Measurements from ENCODE around the gene DNAH7.

The DNAH7 gene

DNA sequence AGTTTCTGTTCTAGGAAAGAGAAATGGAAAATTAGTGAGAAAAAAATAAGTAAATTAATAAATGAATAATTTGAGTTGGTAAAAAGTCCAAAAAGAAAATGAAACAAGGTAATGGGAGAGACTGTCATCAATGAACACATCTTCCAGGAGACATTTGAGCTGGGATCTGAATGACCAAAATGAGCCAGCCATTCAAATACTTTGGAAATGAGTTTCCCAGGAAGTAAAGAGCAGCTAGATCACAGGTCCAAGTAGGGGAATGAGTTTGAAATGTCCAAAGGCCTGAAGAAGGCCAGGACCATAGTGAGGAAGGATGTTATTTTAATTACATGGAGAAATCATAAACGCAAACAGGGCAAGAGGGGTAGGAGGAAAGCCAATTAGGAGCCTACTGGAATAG is 6.6 kb upstream of the DNAH7 start:
- FAIRE-seq (peak; percentile 17), DNase-seq (ENCODE audit: insufficient read length) (no peak)
- no peak for TF ChIP-seq POLR2AphosphoS5 (IDR thresholded peaks at IDR 0.05; ENCODE audit: low read depth, low read length)

GRCh38 chr2:196074631-196075030 is 6.0 kb upstream of the DNAH7 start:
- FAIRE-seq (no peak), DNase-seq (ENCODE audit: insufficient read length) (no peak)
- TF ChIP-seq TAF1 (IDR thresholded peaks at IDR 0.05; ENCODE audit: borderline replicate concordance, low read depth, low read length) (no peak), POLR2A (IDR thresholded peaks at IDR 0.05; ENCODE audit: low read depth, low read length) (no peak), POLR2AphosphoS5 (IDR thresholded peaks at IDR 0.05; ENCODE audit: low read depth, low read length) (no peak)

DNA sequence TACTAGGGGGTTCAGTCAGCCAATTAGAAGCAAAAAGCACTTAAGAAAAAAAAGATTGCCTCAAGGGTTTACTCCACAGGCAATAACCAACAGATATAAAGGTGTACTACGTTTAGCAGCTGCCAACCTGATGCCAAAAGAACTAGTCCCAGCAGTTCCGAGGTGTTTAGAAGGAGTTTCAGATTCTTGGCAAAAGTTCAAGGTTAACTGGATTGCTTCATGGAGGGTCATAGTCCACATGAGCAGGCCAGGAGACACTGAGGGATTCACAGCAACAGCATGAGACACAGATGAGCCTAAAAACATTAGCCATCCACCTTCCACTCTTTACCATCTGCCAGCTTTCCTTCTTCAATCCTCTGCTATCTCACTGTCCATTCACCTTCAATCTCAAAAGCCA is 4.9 kb upstream of the DNAH7 start:
- FAIRE-seq = no peak
- no peak for DNase-seq (ENCODE audit: insufficient read length)
- no peak for TF ChIP-seq POLR2A (IDR thresholded peaks at IDR 0.05; ENCODE audit: low read depth, low read length)
- no peak for TF ChIP-seq POLR2AphosphoS5 (IDR thresholded peaks at IDR 0.05; ENCODE audit: low read depth, low read length)
- no peak for TF ChIP-seq TAF1 (IDR thresholded peaks at IDR 0.05; ENCODE audit: borderline replicate concordance, low read depth, low read length)

GRCh38 chr2:196067088-196067382 is 1.6 kb downstream of the DNAH7 start:
- FAIRE-seq = no peak
- no peak for DNase-seq (ENCODE audit: insufficient read length)
- TF ChIP-seq POLR2A (IDR thresholded peaks at IDR 0.05; ENCODE audit: low read depth, low read length) (no peak), TAF1 (IDR thresholded peaks at IDR 0.05; ENCODE audit: borderline replicate concordance, low read depth, low read length) (no peak)

DNA sequence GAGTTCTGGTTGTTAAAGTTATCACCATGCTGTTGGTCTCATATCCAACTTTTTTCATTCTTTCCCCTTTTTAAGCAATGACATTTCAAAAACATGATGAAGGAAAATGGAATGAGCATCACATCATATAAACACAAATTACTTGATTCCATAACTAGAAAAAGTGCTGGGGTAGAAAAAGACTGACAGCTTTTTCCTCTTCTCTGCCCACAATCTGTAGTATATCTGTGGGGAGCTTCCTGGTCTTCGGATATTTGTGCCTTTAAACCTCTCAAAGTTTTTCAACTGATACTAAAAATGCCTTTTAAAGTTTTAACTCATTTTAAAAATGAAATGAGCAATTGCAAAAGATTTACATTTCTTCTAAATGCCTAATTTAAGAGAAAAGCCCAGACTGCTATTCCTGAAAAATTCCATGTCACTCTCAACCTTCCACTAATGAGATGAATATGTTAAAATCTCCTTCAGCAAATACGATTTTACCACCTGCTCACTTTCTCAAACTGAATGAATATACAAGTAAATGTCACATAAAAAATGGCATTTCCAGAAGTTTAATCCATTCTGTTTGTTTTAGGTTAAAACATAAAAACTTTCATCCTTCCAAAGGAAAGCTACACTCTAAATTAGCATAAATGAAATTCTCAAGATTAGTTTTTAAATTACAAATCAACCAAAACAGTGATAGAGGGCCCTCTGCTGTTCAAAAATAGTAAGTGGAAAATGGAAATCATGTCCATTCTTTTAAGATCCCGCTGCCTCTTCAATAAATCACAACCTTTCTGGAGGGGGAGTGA is 2.1 kb downstream of the DNAH7 start:
- FAIRE-seq (peak; percentile 80), DNase-seq (ENCODE audit: insufficient read length) (peak; percentile 4)
- TF ChIP-seq TAF1 (IDR thresholded peaks at IDR 0.05; ENCODE audit: borderline replicate concordance, low read depth, low read length) (no peak), POLR2A (IDR thresholded peaks at IDR 0.05; ENCODE audit: low read depth, low read length) (no peak), POLR2AphosphoS5 (IDR thresholded peaks at IDR 0.05; ENCODE audit: low read depth, low read length) (no peak)

DNA sequence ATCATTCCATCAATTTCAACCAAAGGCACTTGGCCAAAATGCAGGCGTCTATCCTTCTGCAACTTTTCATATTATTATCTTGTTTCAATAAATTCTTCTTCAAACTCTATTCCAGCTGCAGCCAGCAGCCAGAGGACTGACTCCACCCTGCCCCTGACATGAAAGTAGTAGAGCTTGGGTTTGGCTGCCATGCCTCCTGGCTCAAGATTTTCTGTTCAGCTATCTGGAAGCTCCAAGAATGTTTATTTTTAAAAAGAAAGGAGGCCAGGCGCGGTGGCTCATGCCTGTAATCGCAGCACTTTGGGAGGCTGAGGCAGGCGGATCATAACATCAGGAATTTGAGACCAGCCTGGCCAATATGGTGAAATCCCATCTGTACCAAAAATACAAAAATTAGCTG is 4.9 kb downstream of the DNAH7 start:
- FAIRE-seq (no peak), DNase-seq (ENCODE audit: insufficient read length) (no peak)
- TF ChIP-seq POLR2AphosphoS5 (IDR thresholded peaks at IDR 0.05; ENCODE audit: low read depth, low read length) (no peak), TAF1 (IDR thresholded peaks at IDR 0.05; ENCODE audit: borderline replicate concordance, low read depth, low read length) (no peak), POLR2A (IDR thresholded peaks at IDR 0.05; ENCODE audit: low read depth, low read length) (no peak)

DNA sequence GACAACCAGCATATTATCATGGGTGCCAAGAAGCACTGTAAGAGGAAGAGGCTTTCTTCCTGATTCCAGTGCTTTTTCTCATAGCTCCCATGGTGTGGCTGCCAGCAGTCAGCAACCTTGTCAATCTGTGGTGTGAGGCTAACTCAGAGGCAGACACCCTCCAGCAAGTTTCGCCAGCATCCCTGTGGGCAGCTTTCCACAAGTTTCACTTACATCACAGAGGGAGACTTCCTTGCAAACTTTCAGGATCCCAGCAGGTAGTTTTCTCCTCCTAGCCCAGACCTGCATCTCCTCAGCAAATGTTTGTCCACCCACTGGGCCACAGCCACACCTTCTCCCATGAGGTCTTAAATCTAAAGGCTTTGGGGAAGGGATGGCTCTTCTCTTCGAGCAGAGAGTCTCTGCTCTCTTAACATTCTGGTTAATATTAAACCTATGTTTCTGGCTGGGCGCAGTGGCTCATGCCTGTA is 9.1 kb downstream of the DNAH7 start:
- FAIRE-seq = no peak

DNA sequence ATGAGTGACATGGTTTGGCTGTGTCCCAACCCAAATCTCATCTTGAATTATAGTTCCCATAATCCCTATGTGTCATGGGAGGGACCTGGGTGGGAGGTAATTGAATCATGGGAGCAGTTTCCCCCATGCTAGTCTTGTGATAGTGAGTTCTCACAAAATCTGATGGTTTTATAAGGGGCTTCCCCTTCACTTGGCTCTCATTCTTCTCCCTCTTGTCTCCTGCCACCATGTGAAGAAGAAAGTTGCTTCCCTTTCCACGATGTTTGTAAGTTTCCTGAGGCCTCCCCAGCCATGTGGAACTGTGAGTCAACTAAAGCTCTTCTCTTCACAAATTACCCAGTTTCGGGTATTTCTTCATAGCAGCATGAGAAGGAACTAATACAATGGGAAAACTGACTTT is 14.0 kb downstream of the DNAH7 start:
- TF ChIP-seq POLR2A (IDR thresholded peaks at IDR 0.05; ENCODE audit: low read depth, low read length) (no peak), POLR2AphosphoS5 (IDR thresholded peaks at IDR 0.05; ENCODE audit: low read depth, low read length) (no peak), TAF1 (IDR thresholded peaks at IDR 0.05; ENCODE audit: borderline replicate concordance, low read depth, low read length) (no peak)
- FAIRE-seq (no peak), DNase-seq (ENCODE audit: insufficient read length) (no peak)

More for the DNA sequence above, 9.1 kb downstream of the DNAH7 start:
- DNase-seq (ENCODE audit: insufficient read length) = no peak
- TF ChIP-seq POLR2A (IDR thresholded peaks at IDR 0.05; ENCODE audit: low read depth, low read length) (no peak), TAF1 (IDR thresholded peaks at IDR 0.05; ENCODE audit: borderline replicate concordance, low read depth, low read length) (no peak), POLR2AphosphoS5 (IDR thresholded peaks at IDR 0.05; ENCODE audit: low read depth, low read length) (no peak)

- FAIRE-seq = peak; percentile 78
- TF ChIP-seq TAF1 (IDR thresholded peaks at IDR 0.05; ENCODE audit: borderline replicate concordance, low read depth, low read length) = no peak
- TF ChIP-seq POLR2AphosphoS5 (IDR thresholded peaks at IDR 0.05; ENCODE audit: low read depth, low read length) = no peak
- no peak for TF ChIP-seq POLR2A (IDR thresholded peaks at IDR 0.05; ENCODE audit: low read depth, low read length)
- no peak for DNase-seq (ENCODE audit: insufficient read length)
These were observed 22.3 kb downstream of the DNAH7 start for GRCh38 chr2:196046123-196046917.

DNA sequence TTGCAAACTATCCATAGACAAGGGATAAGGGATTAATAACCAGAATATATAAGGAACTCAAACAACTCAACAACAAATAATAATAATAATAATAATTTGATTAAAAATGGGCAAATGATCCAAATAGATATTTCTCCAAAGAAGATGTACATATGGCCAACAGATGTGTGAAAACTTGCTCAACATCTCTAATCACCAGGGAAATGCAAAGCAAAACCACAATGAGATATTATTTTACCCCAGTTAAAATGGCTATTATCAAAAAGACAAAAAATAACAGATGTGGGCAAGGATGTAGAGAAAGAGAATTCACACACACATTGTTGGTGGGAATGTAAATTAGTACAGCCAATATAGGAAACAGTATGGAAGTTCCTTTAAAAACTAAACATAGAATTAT is 26.9 kb downstream of the DNAH7 start:
- TF ChIP-seq POLR2AphosphoS5 (IDR thresholded peaks at IDR 0.05; ENCODE audit: low read depth, low read length) = no peak
- TF ChIP-seq TAF1 (IDR thresholded peaks at IDR 0.05; ENCODE audit: borderline replicate concordance, low read depth, low read length) = no peak
- no peak for TF ChIP-seq POLR2A (IDR thresholded peaks at IDR 0.05; ENCODE audit: low read depth, low read length)
- FAIRE-seq = no peak
- no peak for DNase-seq (ENCODE audit: insufficient read length)

GRCh38 chr2:196040218-196040617 is 28.4 kb downstream of the DNAH7 start:
- TF ChIP-seq POLR2AphosphoS5 (IDR thresholded peaks at IDR 0.05; ENCODE audit: low read depth, low read length) = no peak
- no peak for TF ChIP-seq POLR2A (IDR thresholded peaks at IDR 0.05; ENCODE audit: low read depth, low read length)
- TF ChIP-seq TAF1 (IDR thresholded peaks at IDR 0.05; ENCODE audit: borderline replicate concordance, low read depth, low read length) = no peak
- FAIRE-seq (no peak), DNase-seq (ENCODE audit: insufficient read length) (no peak)

DNA sequence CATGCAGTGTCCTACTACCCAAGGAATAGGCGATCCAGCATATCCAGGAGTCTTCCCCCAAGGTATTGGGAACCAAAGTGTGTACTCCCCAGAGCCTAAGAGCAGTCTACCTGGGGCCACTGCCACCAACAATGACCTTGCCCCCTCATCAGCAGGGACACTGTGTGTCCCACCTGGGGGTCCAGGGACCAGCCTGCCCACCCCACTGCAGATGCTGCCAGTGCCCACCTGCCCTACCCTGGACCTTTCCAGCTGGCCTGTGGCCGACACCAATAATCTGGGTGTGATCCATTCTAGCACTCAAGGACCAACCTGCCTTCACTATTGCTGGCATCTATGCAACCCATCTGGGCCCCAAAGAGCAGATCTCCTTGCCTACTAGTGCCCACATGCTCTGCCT is 32.2 kb downstream of the DNAH7 start:
- TF ChIP-seq POLR2AphosphoS5 (IDR thresholded peaks at IDR 0.05; ENCODE audit: low read depth, low read length) = no peak
- TF ChIP-seq TAF1 (IDR thresholded peaks at IDR 0.05; ENCODE audit: borderline replicate concordance, low read depth, low read length) = no peak
- no peak for TF ChIP-seq POLR2A (IDR thresholded peaks at IDR 0.05; ENCODE audit: low read depth, low read length)
- FAIRE-seq (no peak), DNase-seq (ENCODE audit: insufficient read length) (no peak)

Measured in GM12892 (cell line).